HG03521 (cell line): ENCODE measurements around the gene SLC24A1.
"Not testable (repeated sequence)": the region's sequence is repeated elsewhere in the genome, so short reads cannot be mapped to it uniquely, and the experiment has no call there.

Source experiments
- ATAC-seq: cut with Tn5 transposase; IDR thresholded peaks from one replicate; pipeline ENCODE4 v1.9.1; 2021; ENCODE audit warnings: mild to moderate bottlenecking, moderate library complexity; ENCODE audit not compliant: unreplicated experiment

SLC24A1 gene

GRCh38 chr15:65621638-65622037 is at the start of gene SLC24A1:
Gene SLC24A1 (plus strand): TSS chr15:65621938. CDS start chr15:65624081, 2,143 bp downstream.
- ATAC-seq = no peak

DNA sequence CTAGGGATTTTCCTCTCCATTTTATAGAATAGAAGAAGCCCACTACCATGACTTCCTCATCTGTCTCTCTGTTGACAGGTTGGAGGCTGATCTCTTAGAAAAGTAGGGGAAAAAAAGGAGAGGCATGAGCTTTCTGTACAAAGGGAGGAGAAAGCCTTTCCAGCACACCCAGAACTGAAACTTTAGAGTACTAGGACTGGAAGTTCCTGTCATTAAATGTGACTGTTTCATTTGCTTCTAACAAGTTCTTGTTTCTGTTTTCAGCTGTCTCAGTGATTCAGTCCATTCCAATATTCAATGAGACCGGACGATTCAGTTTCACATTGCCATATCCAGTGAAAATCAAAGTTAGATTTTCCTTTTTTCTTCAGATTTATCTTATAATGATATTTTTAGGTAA is 49.8 kb upstream of the SLC24A1 start:
- no peak for ATAC-seq

DNA sequence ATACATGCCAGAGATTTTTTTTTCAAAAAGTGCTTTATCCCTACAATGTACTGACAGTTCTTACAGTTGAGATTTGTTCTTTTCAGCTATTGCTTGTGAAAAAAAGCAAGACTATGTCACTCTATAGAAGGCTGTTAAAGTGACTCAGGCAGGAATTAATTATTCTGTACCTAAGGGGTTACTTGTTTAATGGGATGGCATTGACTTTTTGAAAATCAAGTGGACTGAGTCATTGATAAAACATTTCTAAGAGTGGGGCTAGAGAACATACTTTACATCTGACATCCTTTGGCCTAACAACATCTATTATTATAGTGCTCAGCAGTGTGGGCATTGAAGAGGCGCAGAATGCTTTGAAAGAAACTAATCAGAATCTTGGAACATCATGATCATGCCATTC is 45.1 kb upstream of the SLC24A1 start:
- ATAC-seq = no peak

- no peak for ATAC-seq
Measured at GRCh38 chr15:65577129-65577996, 44.4 kb upstream of the SLC24A1 start.

DNA sequence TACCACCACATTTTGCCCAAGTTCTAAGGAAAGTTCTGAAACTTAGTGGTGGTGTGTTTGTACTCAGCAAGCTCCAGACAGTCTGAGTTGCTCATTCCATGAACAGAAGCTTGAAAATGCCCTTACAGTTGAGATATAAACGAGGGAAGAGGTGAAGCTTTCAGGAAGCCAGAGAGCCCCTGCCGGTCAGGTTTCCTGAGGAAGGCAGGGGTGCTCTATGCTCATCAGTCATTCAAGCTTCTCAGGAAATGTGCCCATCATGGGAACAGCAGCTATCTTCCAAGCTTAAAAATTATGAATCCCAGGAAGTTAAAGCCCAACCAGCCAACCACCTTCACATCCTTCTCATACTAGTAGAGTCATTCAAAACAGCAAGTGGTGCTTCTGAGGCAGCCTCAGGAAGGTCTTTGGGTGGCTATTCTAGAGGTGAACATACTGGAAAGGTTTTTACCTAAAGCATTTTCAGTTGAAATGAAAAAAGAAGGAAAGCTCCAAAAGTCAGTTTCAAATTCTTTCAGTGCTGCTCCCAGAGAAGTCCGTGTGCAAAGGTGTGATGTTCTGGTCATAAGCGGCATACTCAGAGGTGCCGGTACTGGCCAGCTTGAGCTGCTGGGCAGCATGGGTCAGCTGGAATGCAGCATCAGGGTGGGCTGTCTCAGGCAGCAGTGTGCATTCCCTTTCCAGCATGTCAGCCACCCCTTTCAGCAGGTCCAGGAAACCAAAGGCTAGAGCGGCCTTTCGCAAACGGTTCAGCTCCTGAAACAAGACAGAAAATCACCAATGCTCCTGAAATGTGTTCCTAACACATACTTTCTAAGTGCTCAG is 42.6 kb upstream of the SLC24A1 start:
- ATAC-seq = no peak

DNA sequence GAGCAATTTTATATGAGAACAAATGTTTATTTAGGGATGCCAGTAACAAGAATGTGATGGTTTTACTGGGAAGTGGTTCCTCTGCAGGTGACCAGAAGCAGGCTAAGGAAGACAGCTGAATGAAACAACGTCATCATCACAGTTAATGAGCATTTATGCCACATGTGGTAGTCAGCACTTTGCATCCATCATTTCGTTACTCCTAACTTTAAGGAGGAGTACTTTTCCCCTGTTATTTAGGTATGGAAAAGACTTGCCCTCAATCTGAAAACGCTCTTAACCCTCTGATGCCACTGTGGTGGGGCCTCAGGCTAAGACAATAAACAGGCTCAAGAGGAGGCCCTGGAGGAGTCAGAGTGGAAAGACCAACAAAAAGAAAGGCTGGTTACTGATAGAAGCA is 42.0 kb upstream of the SLC24A1 start:
- no peak for ATAC-seq

DNA sequence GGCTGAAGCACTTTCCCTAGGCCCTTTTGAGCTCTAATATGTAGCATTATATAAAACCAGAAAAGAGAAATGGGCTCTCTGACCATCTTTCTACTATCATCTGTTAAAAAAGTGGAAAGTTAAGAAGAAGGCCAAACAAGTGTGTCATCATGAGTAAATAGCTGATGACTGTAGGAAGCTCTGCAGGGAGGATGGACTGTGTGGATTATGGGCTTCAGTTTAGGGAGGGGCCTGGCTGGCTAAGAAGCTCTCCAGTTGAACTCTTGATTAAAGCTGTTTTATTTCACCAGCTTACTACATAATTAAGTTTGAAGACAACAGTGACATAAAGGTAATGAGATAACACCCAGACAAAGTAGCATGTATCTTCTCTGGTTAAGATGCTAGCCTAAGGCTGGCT is 41.5 kb upstream of the SLC24A1 start:
- ATAC-seq = no peak

DNA sequence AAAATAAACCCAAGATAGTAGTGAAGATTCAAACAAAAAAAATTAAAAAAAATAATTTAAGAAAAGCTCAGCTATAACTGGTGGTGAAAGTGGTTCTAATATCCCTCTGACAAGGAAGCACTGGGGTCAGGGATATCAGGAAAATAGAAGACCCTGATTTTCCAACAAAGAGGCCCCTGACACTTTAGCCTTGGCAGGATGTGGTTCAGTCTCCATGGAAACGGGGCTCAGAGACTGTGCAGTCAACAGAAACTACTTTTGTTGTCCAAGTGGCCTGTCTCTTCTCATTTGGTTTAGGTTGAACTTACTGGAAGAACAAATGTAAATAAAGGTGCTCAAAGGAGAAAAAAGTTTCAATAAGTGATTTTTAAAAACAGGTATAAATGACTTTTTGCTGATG is 38.0 kb upstream of the SLC24A1 start:
- peak; percentile 46 for ATAC-seq

DNA sequence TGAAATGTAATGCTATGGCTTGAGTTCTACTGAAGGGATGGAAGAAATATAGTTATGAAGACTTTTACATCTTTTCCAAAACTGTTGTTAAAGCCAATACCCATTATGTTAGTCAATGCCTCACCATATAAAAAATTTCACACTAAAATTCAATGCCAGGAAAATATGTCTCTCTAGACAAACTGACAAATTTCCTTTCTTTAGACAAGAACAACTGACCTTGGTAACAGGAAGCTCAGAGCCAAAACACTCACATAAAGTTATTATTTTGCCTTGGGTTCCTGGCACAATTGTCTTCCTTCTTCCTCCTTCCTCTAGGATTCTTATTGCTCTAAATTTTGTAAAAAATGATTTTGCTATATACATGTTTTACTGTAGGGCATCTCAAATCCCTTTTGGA is 37.5 kb upstream of the SLC24A1 start:
- ATAC-seq = no peak

GRCh38 chr15:65587094-65587493 is 34.6 kb upstream of the SLC24A1 start:
- ATAC-seq = no peak

DNA sequence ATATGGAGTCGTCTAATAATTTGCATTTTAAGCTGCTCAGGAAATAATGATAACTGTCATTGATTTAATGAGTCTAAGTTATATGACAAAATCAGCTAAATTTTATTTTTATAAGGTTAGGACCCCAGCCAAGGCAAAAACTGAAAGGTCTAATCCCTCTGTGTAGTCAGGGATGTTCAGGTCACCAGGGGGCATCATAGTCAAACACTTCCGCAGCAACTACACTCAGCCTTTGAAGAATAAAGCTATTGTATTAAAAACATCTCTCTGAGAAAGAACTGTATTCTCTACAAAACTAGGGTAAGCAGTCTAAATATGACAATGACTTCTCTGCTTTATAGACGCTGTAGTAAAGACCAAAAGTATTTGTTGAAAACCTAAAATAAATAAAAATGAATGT is 25.8 kb upstream of the SLC24A1 start:
- ATAC-seq = no peak

GRCh38 chr15:65598468-65598867 is 23.3 kb upstream of the SLC24A1 start:
- no peak for ATAC-seq

GRCh38 chr15:65599677-65600076 is 22.1 kb upstream of the SLC24A1 start:
- ATAC-seq = no peak

- no peak for ATAC-seq
Measured at GRCh38 chr15:65603134-65603533, 18.6 kb upstream of the SLC24A1 start.

GRCh38 chr15:65603559-65603958 is 18.2 kb upstream of the SLC24A1 start:
- no peak for ATAC-seq

GRCh38 chr15:65610871-65611718 is 10.6 kb upstream of the SLC24A1 start, which contains the start of gene INTS14:
Gene INTS14 (minus strand): TSS chr15:65611131. CDS start chr15:65607380, 3,751 bp downstream.
- ATAC-seq = peak; percentile 97

GRCh38 chr15:65611888-65612615 is 9.7 kb upstream of the SLC24A1 start:
- no peak for ATAC-seq

DNA sequence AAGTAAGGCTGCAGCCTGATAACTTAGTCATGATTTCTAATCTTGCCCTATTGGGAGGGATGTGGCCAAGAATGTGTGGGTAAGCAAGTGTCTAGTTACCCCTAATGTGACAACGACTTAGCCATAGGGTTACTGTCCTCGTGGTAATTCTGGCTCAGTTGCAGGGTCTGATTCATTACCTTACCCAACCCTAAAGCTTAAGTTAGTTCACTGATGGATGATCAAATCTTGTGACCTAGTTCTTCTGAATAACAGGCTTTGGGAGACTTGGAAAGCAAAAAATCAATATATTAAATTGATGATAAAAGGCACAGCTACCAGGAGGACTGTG is 9.2 kb upstream of the SLC24A1 start:
- no peak for ATAC-seq

GRCh38 chr15:65612949-65613744 is 8.6 kb upstream of the SLC24A1 start:
- ATAC-seq = no peak

- not testable (repeated sequence) for ATAC-seq
Measured at GRCh38 chr15:65615887-65616286, 5.9 kb upstream of the SLC24A1 start.
